Ovary (tissue), 3 donors: ENCODE measurements around the gene HNF1A.

Experiments used
- EP300 ChIP-seq: sonication (generic); formaldehyde crosslinking; IDR thresholded peaks from one replicate; pipeline ENCODE4 v1.6.1; 2017; ENCODE audit warnings: antibody characterized with exemption
- POLR2A ChIP-seq: fragments of 450-650 bp; IDR thresholded peaks from one replicate; pipeline ENCODE4 v1.6.1; 2017; ENCODE audit warnings: antibody characterized with exemption, mild to moderate bottlenecking, moderate library complexity
- TF ChIP-seq, protein P1 (sequence below), 3 donors: fragments of 450-650 bp in 2 of 3; fragments of 200-600 bp in 1 of 3; IDR thresholded peaks; one replicate each; pipeline versions ENCODE4 v1.5.1 to v1.8.0; 2016 to 2022; ENCODE audit warnings: antibody characterized with exemption in 3 of 3, mild to moderate bottlenecking in 1 of 3
- donor health status: DM: no; HTN: no; CAD: no.

DNA sequence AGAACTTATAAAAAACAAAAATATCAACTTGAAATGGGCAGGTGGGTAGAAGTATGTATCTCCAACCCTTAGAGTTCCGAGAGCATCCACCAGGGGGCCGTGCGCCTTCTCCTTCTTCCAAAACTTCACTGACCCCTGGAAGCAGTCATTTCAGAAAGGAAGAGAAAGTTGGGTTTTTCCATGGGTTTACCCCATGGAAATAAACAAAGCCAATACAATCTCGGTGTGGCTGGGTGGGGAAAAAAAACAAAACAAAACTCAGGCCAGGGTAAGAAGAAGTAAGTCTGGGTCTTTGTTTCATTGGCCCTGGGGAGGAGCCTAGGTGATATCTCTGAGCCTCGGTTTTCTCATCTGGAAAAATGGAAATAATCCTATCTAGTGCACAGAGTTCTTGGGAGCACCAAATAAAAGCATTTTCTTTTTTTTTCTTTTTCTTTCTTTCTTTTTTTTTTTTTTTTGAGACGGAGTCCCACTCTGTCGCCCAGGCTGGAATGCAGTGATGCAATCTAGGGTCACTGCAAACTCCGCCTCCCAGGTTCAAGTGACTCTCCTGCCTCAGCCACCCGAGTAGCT, 33.6 kb upstream of the HNF1A start:
- TF ChIP-seq EP300 (no peak), POLR2A (no peak)
- TF ChIP-seq, protein P1, sequence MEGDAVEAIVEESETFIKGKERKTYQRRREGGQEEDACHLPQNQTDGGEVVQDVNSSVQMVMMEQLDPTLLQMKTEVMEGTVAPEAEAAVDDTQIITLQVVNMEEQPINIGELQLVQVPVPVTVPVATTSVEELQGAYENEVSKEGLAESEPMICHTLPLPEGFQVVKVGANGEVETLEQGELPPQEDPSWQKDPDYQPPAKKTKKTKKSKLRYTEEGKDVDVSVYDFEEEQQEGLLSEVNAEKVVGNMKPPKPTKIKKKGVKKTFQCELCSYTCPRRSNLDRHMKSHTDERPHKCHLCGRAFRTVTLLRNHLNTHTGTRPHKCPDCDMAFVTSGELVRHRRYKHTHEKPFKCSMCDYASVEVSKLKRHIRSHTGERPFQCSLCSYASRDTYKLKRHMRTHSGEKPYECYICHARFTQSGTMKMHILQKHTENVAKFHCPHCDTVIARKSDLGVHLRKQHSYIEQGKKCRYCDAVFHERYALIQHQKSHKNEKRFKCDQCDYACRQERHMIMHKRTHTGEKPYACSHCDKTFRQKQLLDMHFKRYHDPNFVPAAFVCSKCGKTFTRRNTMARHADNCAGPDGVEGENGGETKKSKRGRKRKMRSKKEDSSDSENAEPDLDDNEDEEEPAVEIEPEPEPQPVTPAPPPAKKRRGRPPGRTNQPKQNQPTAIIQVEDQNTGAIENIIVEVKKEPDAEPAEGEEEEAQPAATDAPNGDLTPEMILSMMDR (IDR thresholded peaks at IDR 0.05) = no peak
